K562 (cell line): ENCODE measurements around the gene RSRC1. TPM values are rescaled to one million over a fixed set of nuclear protein-coding genes. Genes with fewer than 3 reads are reported as not detected.

Experiments
- ATAC-seq: fragments of 200-7000 bp; cut with Tn5 transposase; 3 replicates; pipeline ENCODE4 v1.9.1; 2020; ENCODE audit warnings: moderate library complexity
- BruUV-seq: library from RNA; stranded (reverse); fragments of 400-500 nt; replicated peaks from 2 replicates; lab custom pipeline; 2021; lab: Mats Ljungman, UMichigan
- CTCF ChIA-PET: fragments of 300-600 bp; formaldehyde crosslinking; extraction: SDS; loops from one replicate; lab custom pipeline; 2021; ENCODE audit warnings: low intra/inter-chr PET ratio; lab: Yijun Ruan, JAX
- POLR2A ChIA-PET: fragments of 300-600, 350-650 bp; sonication (Branson Sonifier 250); formaldehyde crosslinking; extraction: SDS; loops from one replicate; lab custom pipeline; 2021; ENCODE audit warnings: antibody characterized with exemption, inconsistent platforms; lab: Yijun Ruan, JAX
- DNase-seq, 4 experiments: peaks; one replicate each; pipeline versions ENCODE4 v3.0.0 to v3.0.0-alpha.2; 2011 to 2018; ENCODE audit warnings: low spot score in 3 of 4, mixed read lengths in 3 of 4; ENCODE audit errors: extremely low read depth in 1 of 4
- FAIRE-seq: peaks from 2 replicates; lab custom pipeline; 2011; peaks lifted over from hg19 to GRCh38; lab: Jason Lieb, UNC
- H2AFZ ChIP-seq: 2 replicates; pipeline ENCODE4 v1.6.0; 2011; ENCODE audit warnings: low read depth, low read length, control low read depth, inconsistent platforms
- H3K27ac ChIP-seq: fragments of 200-600 bp; 3 replicates; pipeline ENCODE4 v1.8.0; 2011; ENCODE audit warnings: low read depth, mild to moderate bottlenecking, control low read depth, inconsistent platforms, low read length, moderate library complexity, mixed read lengths; ENCODE audit errors: extremely low read depth
- H3K27me3 ChIP-seq, 2 experiments: fragments of 300-600 bp in 1 of 2; 2 replicates in 1 of 2; 3 replicates in 1 of 2; pipeline versions ENCODE4 v1.6.0 to v1.8.0; 2011; ENCODE audit warnings: inconsistent platforms in 2 of 2, low read length in 2 of 2, mild to moderate bottlenecking in 1 of 2, mixed read lengths in 1 of 2, moderate library complexity in 1 of 2; ENCODE audit not compliant: control insufficient read depth in 2 of 2, insufficient read depth in 2 of 2
- H3K36me3 ChIP-seq: fragments of 300-600 bp; 3 replicates; pipeline ENCODE4 v1.8.0; 2011; ENCODE audit warnings: mild to moderate bottlenecking, low read length, inconsistent platforms; ENCODE audit not compliant: control insufficient read depth, insufficient read depth
- H3K4me1 ChIP-seq, 2 experiments: fragments of 200-600 bp in 1 of 2; replicated peaks in 1 of 2; 2 replicates in 1 of 2; 3 replicates in 1 of 2; pipeline versions ENCODE4 v1.5.1 to v1.8.0; 2011; ENCODE audit warnings: inconsistent platforms in 2 of 2, low read length in 2 of 2, mild to moderate bottlenecking in 1 of 2, mixed read lengths in 1 of 2, moderate library complexity in 1 of 2; ENCODE audit not compliant: control insufficient read depth in 2 of 2, insufficient read depth in 2 of 2
- H3K4me2 ChIP-seq: 2 replicates; pipeline ENCODE4 v1.6.1; 2011; ENCODE audit warnings: low read length, control low read depth, inconsistent platforms, mixed read lengths; ENCODE audit not compliant: insufficient read depth
- H3K4me3 ChIP-seq: fragments of 200-600 bp; sonication (generic), shearing (Covaris generic); 2 replicates; pipeline ENCODE4 v1.5.1; 2016; ENCODE audit warnings: control low read depth, inconsistent platforms
- H3K79me2 ChIP-seq: fragments of 200-600 bp; 3 replicates; pipeline ENCODE4 v1.8.0; 2011; ENCODE audit warnings: low read length, inconsistent platforms; ENCODE audit not compliant: control insufficient read depth, insufficient read depth
- H3K9ac ChIP-seq, 2 experiments: 2 replicates each; pipeline versions ENCODE4 v1.6.0 to v1.6.1; 2011; ENCODE audit warnings: low read depth in 2 of 2, low read length in 2 of 2, control low read depth in 1 of 2, inconsistent platforms in 1 of 2, mild to moderate bottlenecking in 1 of 2, mixed read lengths in 1 of 2; ENCODE audit not compliant: insufficient read depth in 1 of 2
- H3K9me1 ChIP-seq: one replicate; pipeline ENCODE4 v1.6.0; 2011; ENCODE audit warnings: inconsistent platforms, mild to moderate bottlenecking, low read length, moderate library complexity; ENCODE audit not compliant: control insufficient read depth, insufficient read depth
- H3K9me3 ChIP-seq: replicated peaks from 2 replicates; pipeline ENCODE4 v1.5.1; 2011; ENCODE audit warnings: low read depth, low read length, inconsistent platforms; ENCODE audit not compliant: control insufficient read depth, insufficient read depth
- H4K20me1 ChIP-seq: replicated peaks from 2 replicates; pipeline ENCODE4 v1.6.1; 2011; ENCODE audit warnings: low read length, inconsistent platforms, mixed read lengths; ENCODE audit not compliant: control insufficient read depth, insufficient read depth
- E2F5 ChIP-seq: sonication (generic); formaldehyde crosslinking; IDR thresholded peaks from 2 replicates; pipeline ENCODE4 v1.8.0; 2022; ENCODE audit warnings: mild to moderate bottlenecking, missing genetic modification reagents
- KDM1A ChIP-seq, 2 experiments: fragments of 450-650 bp; IDR thresholded peaks; 2 replicates each; pipeline ENCODE4 v1.6.1; 2016; ENCODE audit warnings: mild to moderate bottlenecking in 2 of 2
- LEF1 ChIP-seq: fragments of 450-650 bp; IDR thresholded peaks from 2 replicates; pipeline ENCODE4 v1.6.1; 2016; ENCODE audit warnings: mild to moderate bottlenecking
- MITF ChIP-seq: IDR thresholded peaks from 2 replicates; pipeline ENCODE4 v1.6.1; 2014; ENCODE audit warnings: antibody characterized with exemption
- NFIC ChIP-seq: fragments of 450-650 bp; IDR thresholded peaks from 2 replicates; pipeline ENCODE4 v1.6.1; 2017; ENCODE audit warnings: mild to moderate bottlenecking, inconsistent platforms
- PHF8 ChIP-seq: fragments of 200-600 bp; sonication (generic); IDR thresholded peaks from 2 replicates; pipeline ENCODE4 v1.6.1; 2012; ENCODE audit warnings: mixed run types, mild to moderate bottlenecking, inconsistent platforms, low read length, moderate library complexity, borderline replicate concordance
- PML ChIP-seq: IDR thresholded peaks from 2 replicates; pipeline ENCODE4 v1.6.1; 2012; ENCODE audit warnings: low read length, inconsistent platforms
- SMAD2 ChIP-seq: fragments of 150-350 bp; IDR thresholded peaks from 2 replicates; pipeline ENCODE4 v1.6.1; 2014; ENCODE audit warnings: low read depth, mild to moderate bottlenecking, low read length
- TEAD1 ChIP-seq, 2 experiments: fragments of 450-650 bp in 1 of 2; sonication (generic) in 1 of 2; formaldehyde crosslinking; IDR thresholded peaks; 2 replicates each; pipeline versions ENCODE4 v1.4.0 to v1.8.0; 2020 to 2022; ENCODE audit warnings: mild to moderate bottlenecking in 2 of 2, missing genetic modification reagents in 1 of 2
- THRB ChIP-seq: fragments of 450-650 bp; formaldehyde crosslinking; conservative IDR thresholded peaks from 2 replicates; pipeline ENCODE4 v1.4.0; 2022; ENCODE audit warnings: mild to moderate bottlenecking, missing genetic modification characterization
- WHSC1 ChIP-seq: IDR thresholded peaks from one replicate; pipeline ENCODE4 v1.6.1; 2012; ENCODE audit warnings: low read length, control low read depth, inconsistent platforms
- ZBTB11 ChIP-seq, 3 experiments: fragments of 200-800 bp in 1 of 3; fragments of 250-450 bp in 1 of 3; fragments of 450-650 bp in 1 of 3; sonication (Bioruptor Pico) in 1 of 3; sonication (Bioruptor generic) in 1 of 3; formaldehyde crosslinking in 1 of 3; IDR thresholded peaks; 2 replicates each; pipeline versions ENCODE4 v1.6.1 to v1.8.0; 2016 to 2022; ENCODE audit warnings: mild to moderate bottlenecking in 2 of 3, missing genetic modification characterization in 2 of 3, missing compliant biosample characterization in 1 of 3, moderate library complexity in 1 of 3
- ZNF274 ChIP-seq: IDR thresholded peaks from 2 replicates; pipeline ENCODE4 v1.6.1; 2011; ENCODE audit warnings: low read depth, mild to moderate bottlenecking, low read length, moderate library complexity, borderline replicate concordance
- ZNF586 ChIP-seq: fragments of 450-650 bp; formaldehyde crosslinking; conservative IDR thresholded peaks from 2 replicates; pipeline ENCODE4 v1.4.0; 2020; ENCODE audit warnings: mild to moderate bottlenecking, moderate library complexity
- WGBS: fragments of 100-300 bp; shearing (Covaris generic); methylation state at CpG from one replicate; pipeline ENCODE4 v1.1.6; 2016; ENCODE audit warnings: low coverage, mixed read lengths; ENCODE audit not compliant: insufficient coverage; ENCODE audit errors: missing lambda C conversion rate; 5-methylcytosine and 5-hydroxymethylcytosine counted together
- in situ Hi-C: fragments of 300-500 bp; cut with MboI; formaldehyde crosslinking; loops from 4 replicates; pipeline ENCODE4 v1.15.0; 2018; ENCODE audit warnings: inconsistent platforms, mixed read lengths
- intact Hi-C: fragments of 100-400 bp; cut with micrococcal nuclease; formaldehyde crosslinking; loops from 2 replicates; pipeline ENCODE4 v1.14.2; 2022
- polyA plus RNA-seq, 8 experiments: library from polyadenylated mRNA; depleted of rRNA in 4 of 8; stranded (reverse) in 5 of 8; unstranded in 3 of 8; fragments of >200 nt; fragmentation: Nextera tagmentation in 2 of 8; fragmentation: Illumina TruSeq in 1 of 8; extraction: Ambion mirVana in 2 of 8; extraction: Trizol in 1 of 8; gene quantifications; 2 replicates each; pipeline versions ENCODE4 v1.2.1 to v1.2.3, GENCODE V29; 2011 to 2014; ENCODE audit warnings: inconsistent platforms in 1 of 8, missing spikeins in 1 of 8
- total RNA-seq, 7 experiments: library from RNA; depleted of rRNA in 6 of 7; stranded (reverse); fragments of >200 nt in 6 of 7; fragmentation: Illumina TruSeq in 2 of 7; extraction: Trizol in 2 of 7; gene quantifications; 2 replicates each; pipeline versions ENCODE4 v1.2.1 to v1.2.3, GENCODE V29; 2011 to 2021; ENCODE audit warnings: low replicate concordance in 1 of 7
- TF ChIP-seq, protein P1 (sequence below): sonication (generic); IDR thresholded peaks from 2 replicates; pipeline ENCODE4 v1.6.1; 2016

RSRC1 gene
- total and polyA plus RNA-seq, 9 of the 15 experiments (the other 6 are each of a cell fraction or from before 2014, with no cell fraction given): 19.3 to 128 (median 75.5) TPM

DNA sequence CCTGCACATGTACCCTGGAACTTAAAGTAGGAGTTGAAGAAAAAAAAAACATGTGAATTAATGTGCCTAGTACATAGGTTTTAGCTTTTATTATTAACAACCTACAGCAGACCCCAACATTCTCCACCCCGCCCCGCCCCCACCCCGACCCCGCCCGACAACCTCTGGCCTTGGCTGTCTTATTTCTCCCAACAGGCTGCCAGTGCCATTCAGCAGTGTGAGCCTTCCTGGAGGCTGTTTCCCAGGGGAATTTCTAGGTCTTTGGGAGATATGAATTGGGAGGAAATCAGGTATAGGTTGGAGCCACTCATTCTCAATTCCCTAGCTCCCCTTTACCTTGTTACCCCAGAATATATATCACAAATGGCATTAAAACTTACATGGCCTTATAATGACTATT lies 452.8 kb downstream of the RSRC1 start:
- FAIRE-seq (no peak), DNase-seq (no peak), ATAC-seq (no peak)
- in situ Hi-C loops (no loop called here), intact Hi-C loops (no loop called here)
- no peak overlapping the region for H3K9ac ChIP-seq
- no peak overlapping the region for H3K4me3 ChIP-seq
- no peaks in the 10 kb centered on the region for H3K36me3 ChIP-seq
- ChIA-PET POLR2A (interaction anchor here (0.6 to 1.4 kb wide), 2 partner anchors 8 to 617 kb away, joined by 4 to 8 read pairs; partner anchors contain the start of gene MLF1), CTCF (no interaction called here)
- H3K9me3 ChIP-seq: 0 out of 2 replicates have a peak, but pooled peaks cover 3% of the 10 kb centered on the region
- peak overlapping the region; percentile 58; the same call in 1 of the 2 replicates for H2AFZ ChIP-seq
- WGBS: 11% methylated on average over 3 of the region's 5 CpGs
- H3K9me1 ChIP-seq: no peaks in the 10 kb centered on the region
- no peak overlapping the region for H3K4me2 ChIP-seq
- H4K20me1 ChIP-seq: no peaks in the 10 kb centered on the region
- H3K79me2 ChIP-seq: no peaks in the 10 kb centered on the region
- no TSS peak for BruUV-seq
- H3K27me3 ChIP-seq: no peaks in the 10 kb centered on the region
- H3K27ac ChIP-seq: no peak overlapping the region
- H3K4me1 ChIP-seq: no peaks in the 10 kb centered on the region; a peak in 1 of 5 replicates
- TF ChIP-seq, protein P1, sequence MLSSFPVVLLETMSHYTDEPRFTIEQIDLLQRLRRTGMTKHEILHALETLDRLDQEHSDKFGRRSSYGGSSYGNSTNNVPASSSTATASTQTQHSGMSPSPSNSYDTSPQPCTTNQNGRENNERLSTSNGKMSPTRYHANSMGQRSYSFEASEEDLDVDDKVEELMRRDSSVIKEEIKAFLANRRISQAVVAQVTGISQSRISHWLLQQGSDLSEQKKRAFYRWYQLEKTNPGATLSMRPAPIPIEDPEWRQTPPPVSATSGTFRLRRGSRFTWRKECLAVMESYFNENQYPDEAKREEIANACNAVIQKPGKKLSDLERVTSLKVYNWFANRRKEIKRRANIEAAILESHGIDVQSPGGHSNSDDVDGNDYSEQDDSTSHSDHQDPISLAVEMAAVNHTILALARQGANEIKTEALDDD: no peak
- TF ChIP-seq TEAD1 (CRISPR knock-in tag; IDR thresholded peaks at IDR 0.05) (no peak), SMAD2 (no peak), KDM1A (IDR thresholded peaks at IDR 0.05) (no peak), LEF1 (no peak), THRB (CRISPR knock-in tag) (no peak), PML (no peak), ZBTB11 (CRISPR knock-in tag; IDR thresholded peaks at IDR 0.05) (no peak), WHSC1 (no peak), ZNF274 (no peak), ZNF586 (no peak), NFIC (no peak), E2F5 (CRISPR knock-in tag) (no peak), MITF (no peak), PHF8 (no peak)
